ENCODE measurements around the gene CYP26A1.
A peak's percentile ranks its signal among the peaks of the same experiment; 100 is the strongest.

The CYP26A1 gene, protein sequence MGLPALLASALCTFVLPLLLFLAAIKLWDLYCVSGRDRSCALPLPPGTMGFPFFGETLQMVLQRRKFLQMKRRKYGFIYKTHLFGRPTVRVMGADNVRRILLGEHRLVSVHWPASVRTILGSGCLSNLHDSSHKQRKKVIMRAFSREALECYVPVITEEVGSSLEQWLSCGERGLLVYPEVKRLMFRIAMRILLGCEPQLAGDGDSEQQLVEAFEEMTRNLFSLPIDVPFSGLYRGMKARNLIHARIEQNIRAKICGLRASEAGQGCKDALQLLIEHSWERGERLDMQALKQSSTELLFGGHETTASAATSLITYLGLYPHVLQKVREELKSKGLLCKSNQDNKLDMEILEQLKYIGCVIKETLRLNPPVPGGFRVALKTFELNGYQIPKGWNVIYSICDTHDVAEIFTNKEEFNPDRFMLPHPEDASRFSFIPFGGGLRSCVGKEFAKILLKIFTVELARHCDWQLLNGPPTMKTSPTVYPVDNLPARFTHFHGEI

DNA sequence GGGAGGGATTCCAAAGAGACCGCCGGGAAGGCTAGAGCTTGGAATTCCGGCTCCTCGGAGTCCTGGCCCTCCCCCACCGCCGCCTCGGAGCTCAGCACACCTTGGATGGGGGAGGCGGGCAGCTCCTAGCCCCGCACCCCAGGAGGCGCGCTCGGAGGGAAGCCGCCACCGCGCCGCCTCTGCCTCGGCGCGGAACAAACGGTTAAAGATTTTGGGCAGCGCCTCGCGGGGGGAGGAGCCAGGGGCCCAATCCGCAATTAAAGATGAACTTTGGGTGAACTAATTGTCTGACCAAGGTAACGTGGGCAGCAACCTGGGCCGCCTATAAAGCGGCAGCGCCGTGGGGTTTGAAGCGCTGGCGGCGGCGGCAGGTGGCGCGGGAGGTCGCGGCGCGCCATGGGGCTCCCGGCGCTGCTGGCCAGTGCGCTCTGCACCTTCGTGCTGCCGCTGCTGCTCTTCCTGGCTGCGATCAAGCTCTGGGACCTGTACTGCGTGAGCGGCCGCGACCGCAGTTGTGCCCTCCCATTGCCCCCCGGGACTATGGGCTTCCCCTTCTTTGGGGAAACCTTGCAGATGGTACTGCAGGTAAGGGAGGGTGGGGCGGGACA lies at the start of gene CYP26A1:
CYP26A1 (plus strand) TSS at position 355 of the 608 bp plus-strand sequence; CDS start at position 397, 42 bp downstream.
- DNase-seq: no peak

DNA sequence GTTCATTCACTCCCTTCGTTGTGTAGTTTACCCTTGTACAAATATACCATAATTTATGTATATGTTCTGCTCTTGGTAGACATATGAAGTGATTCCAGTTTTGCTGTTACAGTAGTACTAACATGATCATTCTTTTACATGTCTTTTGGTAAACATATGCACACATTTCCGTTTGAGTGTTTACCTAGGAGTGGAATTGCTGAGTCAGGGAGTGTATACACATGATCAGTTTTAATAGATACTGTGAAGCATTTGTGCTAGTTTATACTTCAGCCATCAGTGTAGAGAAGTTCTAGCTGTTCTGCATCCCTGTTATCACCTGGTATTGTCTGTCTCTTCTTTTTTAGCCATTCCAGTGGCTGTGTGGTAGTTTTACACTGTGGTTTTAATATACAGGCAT lies 47.6 kb upstream of the CYP26A1 start:
- no peak for DNase-seq

GRCh38 chr10:93027508-93027907 lies 46.2 kb upstream of the CYP26A1 start:
- no peak for DNase-seq

- DNase-seq: peak; percentile 69
Observed at GRCh38 chr10:93028883-93029282, 44.8 kb upstream of the CYP26A1 start.

DNA sequence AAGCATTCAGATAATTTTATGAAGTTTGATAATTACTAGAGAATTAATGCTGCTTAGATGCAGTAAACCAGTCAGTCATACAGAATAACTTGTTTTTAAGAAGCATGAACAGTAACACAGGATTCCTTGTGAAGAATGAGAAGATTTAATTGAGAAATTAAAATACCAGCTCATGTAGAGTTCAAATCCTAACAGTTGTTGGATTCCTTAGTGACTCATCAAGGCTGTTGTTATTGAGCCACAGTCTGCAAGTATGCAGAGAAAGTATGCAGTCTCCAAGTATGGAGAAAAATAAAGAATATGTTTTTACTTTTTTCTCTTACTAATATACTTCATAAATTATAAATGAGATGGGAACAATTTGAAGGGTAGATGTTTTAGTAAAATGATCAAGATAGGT lies 43.3 kb upstream of the CYP26A1 start:
- peak; percentile 71 for DNase-seq

DNA sequence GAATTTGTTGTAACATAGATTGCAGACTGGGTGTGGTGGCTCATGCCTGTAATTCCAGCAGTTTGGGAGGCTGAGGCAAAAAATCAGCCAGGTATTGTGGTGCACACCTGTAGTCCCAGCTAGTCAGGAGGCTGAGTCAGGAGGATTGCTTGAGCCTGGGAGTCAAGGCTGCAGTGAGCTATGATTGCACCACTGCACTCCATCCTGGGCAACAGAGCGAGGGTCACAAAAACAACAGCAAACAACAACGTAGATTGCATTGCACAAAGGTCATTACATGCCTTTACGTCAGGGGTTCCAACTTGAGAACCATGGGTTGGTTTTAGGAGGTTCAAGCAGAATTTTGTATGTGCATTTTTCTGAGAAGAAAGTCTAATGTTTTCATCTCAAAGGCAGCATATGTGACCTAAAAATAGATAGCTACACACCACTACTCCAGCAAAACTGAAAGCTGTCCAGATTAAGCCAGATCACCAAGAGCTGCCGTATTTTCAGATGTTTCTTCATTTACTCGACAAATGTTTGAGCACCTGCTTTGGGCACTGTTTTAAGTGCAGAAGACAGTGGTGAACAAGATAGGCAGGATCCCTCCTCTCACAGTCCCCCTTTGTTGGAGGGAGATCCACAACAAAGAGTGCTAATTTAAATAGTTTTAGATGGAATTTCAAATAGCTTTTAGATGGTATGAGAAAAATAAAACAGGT lies 41.4 kb upstream of the CYP26A1 start:
- DNase-seq: no peak

DNA sequence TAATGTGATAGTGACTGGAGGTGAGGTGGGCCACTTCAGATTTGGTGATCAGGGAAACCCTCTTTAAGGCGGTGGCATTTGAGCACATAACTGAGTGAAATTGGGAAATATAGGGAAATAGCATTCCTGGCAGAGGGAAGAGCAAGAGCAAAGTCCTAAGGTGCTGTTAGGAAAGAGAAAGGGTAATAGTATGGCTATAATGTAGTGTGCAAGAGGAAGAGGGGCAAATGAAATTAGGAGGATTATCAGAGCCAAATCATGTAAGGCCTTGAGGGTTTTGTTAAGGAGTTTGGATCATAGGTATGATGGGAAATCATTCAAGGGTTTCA lies 40.9 kb upstream of the CYP26A1 start:
- no peak for DNase-seq

- DNase-seq: no peak
Observed at GRCh38 chr10:93034426-93034825, 39.3 kb upstream of the CYP26A1 start.

DNA sequence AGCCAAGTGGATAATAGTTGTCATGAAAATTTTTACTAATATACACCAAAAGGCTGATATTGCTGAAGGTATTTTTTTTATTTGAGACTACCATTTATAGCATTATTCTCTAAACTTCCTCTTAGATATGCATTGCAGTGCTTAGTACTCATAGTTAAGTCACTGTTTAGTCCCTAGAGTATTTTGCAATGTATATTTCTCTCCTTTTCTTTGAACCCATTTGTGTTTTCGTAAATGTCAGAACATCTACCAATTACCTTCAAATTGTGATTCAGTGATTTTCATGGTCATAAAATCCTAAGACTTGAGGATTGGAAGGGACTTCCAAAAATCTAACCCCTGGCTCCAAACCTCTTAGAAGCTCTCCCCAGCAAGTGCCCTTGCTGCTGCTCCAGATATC lies 34.6 kb upstream of the CYP26A1 start:
- DNase-seq: no peak

DNA sequence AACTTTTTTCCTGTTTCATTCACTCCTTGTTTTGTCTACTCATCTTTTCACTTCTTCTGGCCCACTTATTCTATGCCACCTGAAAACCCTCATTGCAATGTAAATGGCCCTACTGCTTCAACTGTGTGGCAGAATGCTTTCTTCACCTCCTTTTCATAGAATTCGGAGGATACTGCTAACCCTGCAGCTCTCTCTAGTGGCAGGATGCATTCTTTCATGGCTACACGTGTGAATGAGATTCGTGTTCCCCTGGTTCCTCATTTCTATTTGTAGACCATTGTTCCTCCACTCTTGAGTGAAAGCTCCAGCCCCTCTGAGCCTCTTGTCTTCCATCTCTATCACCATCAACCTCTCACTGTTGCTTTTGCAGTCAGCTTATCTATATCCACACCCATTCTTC lies 34.0 kb upstream of the CYP26A1 start:
- DNase-seq: peak; percentile 42

GRCh38 chr10:93054486-93054885 lies 19.2 kb upstream of the CYP26A1 start:
- DNase-seq: no peak

DNA sequence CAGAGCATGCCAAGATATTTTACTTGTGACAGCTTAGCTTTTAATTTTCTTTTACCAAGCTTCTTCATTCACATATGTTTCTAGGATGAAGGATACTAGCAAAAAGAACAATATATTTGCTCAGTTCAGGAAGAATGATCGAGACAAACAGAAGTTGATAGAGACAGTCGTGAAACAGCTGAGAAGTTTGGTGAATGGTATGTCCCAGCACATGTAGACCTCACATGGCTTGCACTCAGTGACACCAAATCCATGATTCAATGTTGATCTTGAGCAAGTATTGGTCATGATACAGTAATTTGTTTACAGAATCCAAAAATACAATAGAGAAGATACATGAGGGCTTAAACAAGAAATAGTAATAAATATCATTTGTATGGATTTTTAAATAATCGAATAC lies 15.6 kb upstream of the CYP26A1 start:
- DNase-seq: no peak

DNA sequence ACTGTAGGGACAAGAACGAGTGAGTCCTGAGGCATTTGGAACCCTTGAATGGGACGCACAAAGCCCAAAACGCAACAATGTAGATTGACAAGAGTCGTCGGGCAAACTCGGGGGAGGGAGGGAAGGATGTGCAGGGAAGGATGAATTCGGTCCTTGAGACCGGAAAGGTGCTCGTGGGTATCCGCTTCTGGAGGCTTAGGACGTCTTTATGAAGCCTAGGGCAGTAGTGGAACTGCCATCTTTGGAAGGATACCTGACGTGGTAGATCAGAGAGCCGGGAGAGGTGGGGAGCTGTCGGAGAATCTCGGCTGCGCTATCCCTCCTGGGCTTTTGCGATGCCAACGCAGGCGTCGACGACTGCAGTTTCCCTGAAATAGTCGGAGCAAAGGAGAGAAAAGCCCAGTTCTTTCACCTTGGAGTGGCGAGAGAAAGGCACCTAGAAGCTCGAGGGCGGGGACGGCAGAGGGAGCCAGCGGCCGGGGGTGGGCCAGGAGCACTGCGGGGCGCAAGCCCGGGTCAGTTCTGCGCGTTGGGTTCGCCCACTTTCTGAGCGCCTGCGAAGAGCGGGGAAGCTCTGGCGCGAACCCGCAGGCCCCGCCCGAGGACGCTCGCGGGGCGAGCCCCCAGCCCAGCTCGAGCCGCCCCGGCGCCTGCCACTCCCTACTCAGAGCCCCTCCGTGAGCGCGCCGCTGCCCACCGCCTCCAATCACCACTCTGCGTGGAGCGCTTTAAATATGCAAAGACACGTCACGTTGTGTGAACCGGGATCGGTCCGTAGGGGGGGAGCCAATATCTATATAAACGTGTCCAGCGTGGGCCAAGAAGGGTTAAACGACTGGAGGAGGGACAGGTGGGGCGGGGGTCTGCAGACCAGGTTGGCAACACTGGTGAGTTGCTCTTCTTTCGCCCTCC lies 13.5 kb upstream of the CYP26A1 start, which contains the start of gene CYP26C1:
CYP26C1 (plus strand) TSS at position 824 of the 912 bp plus-strand sequence. CDS start 466 bp downstream, outside the sequence.
- DNase-seq: no peak

GRCh38 chr10:93060887-93061593 lies 12.7 kb upstream of the CYP26A1 start:
- no peak for DNase-seq

DNA sequence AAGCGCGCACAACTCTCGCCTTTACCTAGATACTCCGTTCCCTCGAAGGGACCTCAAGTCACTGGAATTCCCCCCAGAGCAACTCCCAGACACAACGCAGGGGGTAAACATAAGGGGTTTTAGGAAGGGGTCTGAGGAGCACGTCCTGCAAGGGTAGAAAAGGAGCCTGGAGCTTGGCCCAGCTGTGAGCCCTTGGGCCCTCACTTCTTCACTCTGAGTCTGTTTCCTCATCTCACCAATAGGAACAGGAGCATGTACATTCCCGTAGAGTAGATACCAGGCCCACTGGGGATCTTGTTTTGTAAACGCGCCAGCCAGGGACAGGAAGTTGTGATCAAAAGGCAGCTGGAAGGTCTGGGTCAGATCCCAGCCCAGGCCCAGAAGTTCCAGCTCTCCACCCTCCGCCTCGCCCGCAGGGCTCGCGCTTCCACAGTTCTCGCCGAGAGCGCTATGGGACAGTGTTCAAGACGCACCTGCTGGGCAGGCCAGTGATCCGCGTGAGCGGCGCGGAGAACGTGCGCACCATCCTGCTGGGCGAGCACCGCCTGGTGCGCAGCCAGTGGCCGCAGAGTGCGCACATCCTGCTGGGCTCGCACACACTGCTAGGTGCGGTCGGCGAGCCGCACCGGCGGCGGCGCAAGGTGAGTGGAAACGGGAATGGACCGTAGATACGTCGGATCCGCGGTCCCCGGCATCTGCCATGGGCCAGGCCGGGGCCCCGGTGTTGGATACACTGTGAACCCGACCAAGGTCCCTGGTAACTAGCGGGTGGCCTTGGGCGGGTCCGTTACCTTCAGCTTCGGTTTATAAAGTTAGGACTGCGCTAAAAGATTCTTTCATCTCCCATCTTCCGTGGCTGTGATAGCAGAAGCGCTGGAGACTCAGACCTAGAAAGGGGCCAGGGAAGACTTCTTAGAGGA lies 11.8 kb upstream of the CYP26A1 start:
- DNase-seq: no peak

- DNase-seq: peak; percentile 60
Observed at GRCh38 chr10:93062514-93063143, 11.1 kb upstream of the CYP26A1 start.

- DNase-seq: no peak
Observed at GRCh38 chr10:93063144-93063976, 10.3 kb upstream of the CYP26A1 start.

GRCh38 chr10:93063977-93064660 lies 9.6 kb upstream of the CYP26A1 start:
- no peak for DNase-seq
